Lower lobe of right lung (tissue), 2 donors: ENCODE measurements around the gene WNT4. TPM values are rescaled to one million over a fixed set of nuclear protein-coding genes. Genes with fewer than 3 reads are reported as not detected.

Experiments
- ATAC-seq, 2 donors: fragments of 200-7000 bp; cut with Tn5 transposase; one replicate each; pipeline ENCODE4 v1.9.1; 2020 to 2022; ENCODE audit warnings: mild to moderate bottlenecking in 2 of 2, moderate library complexity in 2 of 2
- DNase-seq: peaks from one replicate; pipeline ENCODE4 v3.0.0-alpha.2; 2020
- H3K27ac ChIP-seq: fragments of 200-600 bp; one replicate; pipeline ENCODE4 v1.8.0; 2022
- H3K27me3 ChIP-seq: fragments of 200-600 bp; one replicate; pipeline ENCODE4 v1.8.0; 2022; ENCODE audit warnings: low read depth
- H3K36me3 ChIP-seq: fragments of 200-600 bp; one replicate; pipeline ENCODE4 v1.8.0; 2022; ENCODE audit warnings: mild to moderate bottlenecking
- H3K4me1 ChIP-seq: fragments of 200-600 bp; one replicate; pipeline ENCODE4 v1.8.0; 2022
- H3K4me3 ChIP-seq: fragments of 200-600 bp; one replicate; pipeline ENCODE4 v1.8.0; 2022; ENCODE audit warnings: mild to moderate bottlenecking
- H3K9me3 ChIP-seq: fragments of 200-600 bp; one replicate; pipeline ENCODE4 v1.8.0; 2022
- CTCF ChIP-seq: fragments of 200-600 bp; IDR thresholded peaks from one replicate; pipeline ENCODE4 v1.8.0; 2022; ENCODE audit warnings: antibody characterized with exemption, mild to moderate bottlenecking
- intact Hi-C: fragments of 100-400 bp; cut with DNase I; formaldehyde crosslinking; loops from one replicate; pipeline ENCODE4 v1.11.0; 2022
- total RNA-seq: library from RNA; stranded (reverse); fragmentation: NEBNext Ultra II Directional; extraction: Animal tissue kit (Norgen Biotek cat#: 25700); gene quantifications from one replicate; pipeline ENCODE4 v1.2.1, GENCODE V29; 2021
- donor health status: DM: no; HTN: yes; CAD: no; lungs with severe emphysema.

Gene WNT4
- total RNA-seq, 1 donor from 2014 or later, result 3.8 TPM

- Histone ChIP-seq H3K4me3 (no peak overlapping the region), H3K27me3 (no peaks in the 10 kb centered on the region), H3K4me1 (no peaks in the 10 kb centered on the region), H3K9me3 (no peaks in the 10 kb centered on the region), H3K27ac (no peak overlapping the region), H3K36me3 (peaks cover 9% of the 10 kb centered on the region)
- no peak for DNase-seq
- intact Hi-C loops, result no loop called here
- TF ChIP-seq CTCF, result no peak
- no peak for ATAC-seq
These were observed 18.9 kb downstream of the WNT4 start for GRCh38 chr1:22123901-22124404.

- intact Hi-C loops, result no loop called here
- no peak for DNase-seq
- no peak overlapping the region for H3K4me3 ChIP-seq
- no peak for ATAC-seq
- no peaks in the 10 kb centered on the region for H3K9me3 ChIP-seq
- peaks cover 9% of the 10 kb centered on the region for H3K36me3 ChIP-seq
- no peaks in the 10 kb centered on the region for H3K4me1 ChIP-seq
- no peaks in the 10 kb centered on the region for H3K27me3 ChIP-seq
- H3K27ac ChIP-seq, result no peak overlapping the region
- no peak for TF ChIP-seq CTCF
These were observed 19.9 kb downstream of the WNT4 start for GRCh38 chr1:22123071-22123390.

GRCh38 chr1:22122273-22123070, 20.4 kb downstream of the WNT4 start:
- Histone ChIP-seq H3K4me1 (peaks cover under 1% of the 10 kb centered on the region), H3K27me3 (no peaks in the 10 kb centered on the region), H3K36me3 (peaks cover 9% of the 10 kb centered on the region), H3K27ac (no peak overlapping the region), H3K4me3 (no peak overlapping the region), H3K9me3 (no peaks in the 10 kb centered on the region)
- ATAC-seq (no peak), DNase-seq (no peak)
- TF ChIP-seq CTCF, result no peak
- intact Hi-C loops, result no loop called here

GRCh38 chr1:22121421-22121911, 21.4 kb downstream of the WNT4 start:
- Histone ChIP-seq H3K27ac (no peak overlapping the region), H3K4me1 (peaks cover 6% of the 10 kb centered on the region), H3K36me3 (peaks cover 9% of the 10 kb centered on the region), H3K27me3 (no peaks in the 10 kb centered on the region), H3K4me3 (no peak overlapping the region), H3K9me3 (no peaks in the 10 kb centered on the region)
- ATAC-seq (no peak), DNase-seq (no peak)
- TF ChIP-seq CTCF, result no peak
- intact Hi-C loops, result no loop called here

- H3K27me3 ChIP-seq, result no peaks in the 10 kb centered on the region
- no peak for TF ChIP-seq CTCF
- H3K36me3 ChIP-seq, result peaks cover 9% of the 10 kb centered on the region
- ATAC-seq (no peak), DNase-seq (no peak)
- peaks cover 7% of the 10 kb centered on the region for H3K4me1 ChIP-seq
- H3K4me3 ChIP-seq, result no peak overlapping the region
- no peaks in the 10 kb centered on the region for H3K9me3 ChIP-seq
- no peak overlapping the region for H3K27ac ChIP-seq
- intact Hi-C loops, result no loop called here
These were observed 22.5 kb downstream of the WNT4 start for GRCh38 chr1:22120469-22120790.
